Activated CD4-positive, alpha-beta memory T cell treated with anti-CD3 and anti-CD28 coated beads for 36 hours (primary cell): ENCODE data around the gene CENPF. TPM values are rescaled to one million over a fixed set of nuclear protein-coding genes. Genes with fewer than 3 reads are reported as not detected.
"Not testable (repeated sequence)": the region's sequence is repeated elsewhere in the genome, so short reads cannot be mapped to it uniquely, and the experiment has no call there.

Experiments used
- CTCF ChIA-PET: fragments of 350-600 bp; sonication (Branson Sonifier 250); formaldehyde crosslinking; loops from one replicate; lab custom pipeline; 2021; ENCODE audit warnings: antibody characterized with exemption, inconsistent platforms; lab: Charles Lee
- POLR2A ChIA-PET: fragments of 350-600 bp; sonication (Branson Sonifier 250); formaldehyde crosslinking; loops from one replicate; lab custom pipeline; 2021; ENCODE audit warnings: antibody characterized with exemption; lab: Charles Lee
- DNase-seq: peaks from one replicate; pipeline ENCODE4 v3.0.0-alpha.2; 2020
- H3K27ac Mint-ChIP-seq: one replicate; pipeline ENCODE4 v1.8.0; 2021; ENCODE audit warnings: mixed read lengths
- H3K27me3 Mint-ChIP-seq: one replicate; pipeline ENCODE4 v1.8.0; 2021; ENCODE audit warnings: mixed read lengths
- H3K36me3 Mint-ChIP-seq: one replicate; pipeline ENCODE4 v1.8.0; 2021; ENCODE audit warnings: mixed read lengths
- H3K4me1 Mint-ChIP-seq: one replicate; pipeline ENCODE4 v1.8.0; 2021; ENCODE audit warnings: low read depth, mixed read lengths
- H3K4me3 Mint-ChIP-seq: one replicate; pipeline ENCODE4 v1.8.0; 2021; ENCODE audit warnings: mild to moderate bottlenecking, mixed read lengths
- H3K9me3 Mint-ChIP-seq: one replicate; pipeline ENCODE4 v1.8.0; 2021; ENCODE audit warnings: mixed read lengths
- intact Hi-C: fragments of 100-400 bp; cut with micrococcal nuclease; formaldehyde crosslinking; loops from one replicate; pipeline ENCODE4 v1.15.1; 2023
- total RNA-seq, 2 experiments: library from RNA; stranded (reverse); gene quantifications; one replicate each; pipeline ENCODE4 v1.2.3, GENCODE V29; 2021

CENPF gene
- total RNA-seq, 2 experiments from 2014 or later: 92.4 to 97.3 TPM

DNA sequence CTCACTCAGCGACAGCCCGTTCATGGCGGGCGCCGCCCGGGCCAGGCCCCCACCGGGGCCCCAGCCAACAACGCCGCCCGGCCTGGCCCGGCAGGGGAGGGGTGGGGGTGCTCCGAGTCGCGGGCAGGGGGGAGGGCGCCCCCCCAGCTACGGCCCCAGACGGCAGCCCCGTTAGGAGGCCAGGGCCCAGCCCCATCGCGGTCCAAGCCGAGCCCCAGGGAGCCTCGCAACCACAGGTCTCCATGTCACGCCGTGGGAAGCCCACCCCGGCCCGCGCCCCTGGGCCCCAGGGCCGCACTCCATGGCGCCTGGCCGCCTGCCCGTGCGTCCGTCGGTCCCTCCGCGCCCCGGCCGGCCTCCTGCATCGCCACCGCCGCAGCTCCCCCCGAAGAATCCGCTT, 5.8 kb downstream of the CENPF start:
- intact Hi-C loops, CTCF ChIA-PET, H3K9me3 Mint-ChIP-seq, DNase-seq, POLR2A ChIA-PET, H3K4me3 Mint-ChIP-seq, H3K27ac Mint-ChIP-seq, H3K27me3 Mint-ChIP-seq: not testable (repeated sequence)
- peaks cover 11% of the 10 kb centered on the region for H3K4me1 Mint-ChIP-seq
- H3K36me3 Mint-ChIP-seq: peaks cover 14% of the 10 kb centered on the region

DNA sequence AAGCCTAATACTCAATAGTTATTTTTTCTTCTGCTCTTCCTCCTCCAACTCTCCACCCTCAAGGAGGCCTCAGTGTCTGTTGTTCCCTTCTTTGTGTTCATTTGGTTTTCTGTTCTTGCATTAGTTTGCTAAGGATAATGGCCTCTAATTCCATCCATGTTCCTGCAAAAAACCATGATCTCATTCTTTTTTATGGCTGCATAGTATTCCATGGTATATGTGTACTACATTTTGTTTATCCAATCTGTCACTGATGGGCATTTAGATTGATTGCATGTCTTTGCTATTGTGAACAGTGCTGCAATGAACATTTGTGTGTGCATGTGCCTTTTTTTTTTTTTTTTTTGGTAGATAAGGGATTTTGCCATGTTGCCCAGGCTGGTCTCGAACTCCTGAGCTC, 6.7 kb downstream of the CENPF start:
- POLR2A ChIA-PET: no interaction called here
- H3K9me3 Mint-ChIP-seq: peaks cover 9% of the 10 kb centered on the region
- no peak overlapping the region for H3K4me3 Mint-ChIP-seq
- H3K27me3 Mint-ChIP-seq: no peaks in the 10 kb centered on the region
- H3K36me3 Mint-ChIP-seq: peaks cover 14% of the 10 kb centered on the region
- peaks cover 3% of the 10 kb centered on the region for H3K4me1 Mint-ChIP-seq
- intact Hi-C loops: no loop called here
- CTCF ChIA-PET: interaction anchor here (2.0 kb wide), 1 partner anchor 277 kb away, joined by 6 read pairs; no protein-coding TSS in a partner anchor
- no peak overlapping the region for H3K27ac Mint-ChIP-seq
- no peak for DNase-seq

DNA sequence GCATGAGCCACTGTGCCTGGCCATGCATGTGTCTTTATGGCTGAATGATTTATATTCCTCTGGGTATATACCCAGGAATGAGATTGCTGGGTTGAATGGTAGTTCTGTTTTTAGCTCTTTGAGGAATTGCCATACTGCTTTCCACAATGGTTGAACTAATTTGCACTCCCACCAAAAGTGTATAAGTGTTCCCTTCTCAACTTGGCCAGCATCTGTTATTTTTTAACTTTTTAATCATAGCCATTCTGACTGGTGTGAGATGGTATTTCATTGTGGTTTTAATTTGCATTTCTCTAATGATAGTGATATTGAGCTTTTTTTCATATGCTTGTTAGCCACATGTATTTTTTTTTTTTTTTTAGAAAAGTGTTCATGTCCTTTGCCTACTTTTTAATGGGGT, 7.1 kb downstream of the CENPF start:
- H3K4me1 Mint-ChIP-seq, H3K9me3 Mint-ChIP-seq, intact Hi-C loops, POLR2A ChIA-PET, H3K4me3 Mint-ChIP-seq, H3K27me3 Mint-ChIP-seq, DNase-seq, H3K27ac Mint-ChIP-seq: not testable (repeated sequence)
- CTCF ChIA-PET: interaction anchor here (2.0 kb wide), 1 partner anchor 278 kb away, joined by 6 read pairs; no protein-coding TSS in a partner anchor
- peaks cover 14% of the 10 kb centered on the region for H3K36me3 Mint-ChIP-seq

GRCh38 chr1:214615109-214615508, 12.1 kb downstream of the CENPF start:
- Mint-ChIP-seq H3K4me1 (peaks cover 11% of the 10 kb centered on the region), H3K27me3 (no peaks in the 10 kb centered on the region), H3K4me3 (no peak overlapping the region), H3K27ac (no peak overlapping the region), H3K36me3 (peaks cover 26% of the 10 kb centered on the region), H3K9me3 (no peaks in the 10 kb centered on the region)
- intact Hi-C loops: no loop called here
- ChIA-PET CTCF (interaction anchor here (1.6 to 2.0 kb wide), 2 partner anchors 13 to 282 kb away, joined by 4 to 6 read pairs; no protein-coding TSS in a partner anchor), POLR2A (no interaction called here)
- no peak for DNase-seq

DNA sequence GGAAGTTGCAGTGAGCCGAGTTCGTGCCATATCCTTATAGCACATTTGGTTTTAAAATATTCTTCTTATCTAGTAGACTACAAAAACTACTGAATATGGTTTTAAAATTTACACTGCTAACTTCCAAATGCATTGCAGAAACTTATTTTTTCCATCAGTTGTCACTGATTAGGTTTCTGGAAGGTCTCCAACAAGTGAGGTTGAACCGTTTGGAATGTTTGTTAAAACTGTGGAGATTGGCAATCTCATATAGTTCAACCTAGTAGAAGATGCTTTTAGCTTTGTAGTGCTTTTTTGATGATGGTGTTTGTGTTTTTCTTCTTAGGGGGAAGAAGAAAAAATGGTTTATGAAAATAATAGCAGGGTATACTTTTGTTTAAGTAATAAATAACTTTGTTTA, 12.9 kb downstream of the CENPF start:
- intact Hi-C loops: no loop called here
- ChIA-PET CTCF (interaction anchor here (1.6 to 2.0 kb wide), 2 partner anchors 12 to 283 kb away, joined by 4 to 6 read pairs; no protein-coding TSS in a partner anchor), POLR2A (no interaction called here)
- no peak for DNase-seq
- Mint-ChIP-seq H3K27me3 (no peaks in the 10 kb centered on the region), H3K27ac (no peak overlapping the region), H3K4me3 (no peak overlapping the region), H3K9me3 (no peaks in the 10 kb centered on the region), H3K36me3 (peaks cover 30% of the 10 kb centered on the region), H3K4me1 (peaks cover 11% of the 10 kb centered on the region)

DNA sequence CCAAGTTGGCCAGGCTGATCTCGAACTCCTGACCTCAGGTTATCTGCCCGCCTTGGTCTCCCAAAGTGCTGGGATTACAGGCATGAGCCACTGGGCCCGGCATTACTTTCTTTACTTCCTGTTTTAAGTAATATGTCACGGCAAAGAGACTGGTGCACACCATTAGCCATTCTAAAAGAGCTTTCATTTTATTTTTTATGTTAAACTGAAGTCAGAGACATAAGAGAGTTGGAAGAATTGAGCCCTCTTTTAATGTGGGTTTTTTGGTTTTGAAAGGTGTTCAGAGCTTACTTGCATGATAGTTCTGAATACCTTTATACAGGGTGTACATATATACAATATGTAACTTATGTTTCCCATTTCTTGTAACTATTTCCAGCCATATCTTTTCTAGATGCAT, 14.3 kb downstream of the CENPF start:
- Mint-ChIP-seq H3K4me3 (no peak overlapping the region), H3K36me3 (peaks cover 39% of the 10 kb centered on the region), H3K27me3 (no peaks in the 10 kb centered on the region), H3K9me3 (no peaks in the 10 kb centered on the region), H3K4me1 (peaks cover 11% of the 10 kb centered on the region), H3K27ac (no peak overlapping the region)
- no peak for DNase-seq
- intact Hi-C loops: no loop called here
- CTCF ChIA-PET: interaction anchor here (0.7 kb wide), 1 partner anchor 21 kb away, joined by 3 read pairs; no protein-coding TSS in a partner anchor
- POLR2A ChIA-PET: no interaction called here

GRCh38 chr1:214617843-214618242, 14.8 kb downstream of the CENPF start:
- no peak overlapping the region for H3K27ac Mint-ChIP-seq
- peaks cover 39% of the 10 kb centered on the region for H3K36me3 Mint-ChIP-seq
- no peaks in the 10 kb centered on the region for H3K9me3 Mint-ChIP-seq
- POLR2A ChIA-PET: no interaction called here
- CTCF ChIA-PET: no interaction called here
- intact Hi-C loops: no loop called here
- peaks cover 11% of the 10 kb centered on the region for H3K4me1 Mint-ChIP-seq
- H3K4me3 Mint-ChIP-seq: no peak overlapping the region
- no peaks in the 10 kb centered on the region for H3K27me3 Mint-ChIP-seq
- no peak for DNase-seq

DNA sequence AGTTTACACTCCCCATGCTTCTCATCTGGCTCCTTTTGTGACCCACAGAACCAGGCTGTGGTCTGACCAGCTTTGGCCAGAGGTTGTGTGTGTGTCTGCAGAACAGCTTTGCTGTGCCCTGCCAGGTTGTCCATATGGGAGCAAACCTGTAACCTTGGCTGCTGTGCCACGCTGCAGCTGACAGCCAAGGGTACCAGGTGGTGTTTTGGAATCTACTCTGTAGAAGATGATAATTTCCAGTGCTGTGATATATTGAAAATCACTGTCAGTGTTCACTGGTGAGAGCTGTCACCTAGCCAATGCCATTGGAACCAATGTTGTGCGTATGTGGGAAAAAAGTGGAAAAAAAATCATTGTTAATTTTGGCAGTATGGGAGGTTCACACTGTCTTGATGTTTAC, 18.2 kb downstream of the CENPF start:
- H3K4me3 Mint-ChIP-seq: no peak overlapping the region
- H3K36me3 Mint-ChIP-seq: peaks cover 37% of the 10 kb centered on the region
- no peak for DNase-seq
- H3K4me1 Mint-ChIP-seq: peaks cover 9% of the 10 kb centered on the region
- intact Hi-C loops: no loop called here
- H3K27ac Mint-ChIP-seq: no peak overlapping the region
- H3K9me3 Mint-ChIP-seq: no peaks in the 10 kb centered on the region
- ChIA-PET POLR2A (no interaction called here), CTCF (interaction anchor here (1.2 kb wide), 1 partner anchor 292 kb away, joined by 3 read pairs; no protein-coding TSS in a partner anchor)
- no peaks in the 10 kb centered on the region for H3K27me3 Mint-ChIP-seq

DNA sequence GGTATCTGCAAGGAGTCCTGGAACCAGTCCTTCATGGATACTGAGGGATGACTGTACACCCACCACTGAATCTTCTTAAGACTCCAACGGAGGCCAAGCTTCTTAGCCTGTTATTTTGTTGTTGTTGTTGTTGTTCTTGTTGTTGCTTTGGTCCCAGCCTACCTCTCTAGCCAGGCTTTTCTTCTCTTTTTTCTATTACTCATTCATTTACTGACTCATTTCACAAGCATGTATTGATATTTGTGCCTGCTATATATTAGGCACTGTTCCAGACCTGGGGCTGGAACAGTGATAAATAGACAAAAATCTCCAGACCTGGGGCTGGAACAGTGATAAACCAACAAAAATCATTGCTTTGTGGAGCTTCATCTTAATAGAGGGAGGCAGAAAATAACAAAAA, 20.4 kb downstream of the CENPF start:
- Mint-ChIP-seq H3K9me3 (no peaks in the 10 kb centered on the region), H3K36me3 (peaks cover 27% of the 10 kb centered on the region), H3K4me1 (no peaks in the 10 kb centered on the region), H3K27me3 (no peaks in the 10 kb centered on the region), H3K4me3 (no peak overlapping the region), H3K27ac (no peak overlapping the region)
- DNase-seq: no peak
- intact Hi-C loops: no loop called here
- ChIA-PET POLR2A (no interaction called here), CTCF (interaction anchor here (1.3 to 1.4 kb wide), 2 partner anchors 13 to 15 kb away, joined by 3 to 7 read pairs; no protein-coding TSS in a partner anchor)

- H3K27ac Mint-ChIP-seq: no peak overlapping the region
- POLR2A ChIA-PET: no interaction called here
- no peaks in the 10 kb centered on the region for H3K9me3 Mint-ChIP-seq
- H3K4me3 Mint-ChIP-seq: no peak overlapping the region
- peaks cover 20% of the 10 kb centered on the region for H3K4me1 Mint-ChIP-seq
- H3K36me3 Mint-ChIP-seq: peaks cover 40% of the 10 kb centered on the region
- CTCF ChIA-PET: interaction anchor here (1.2 kb wide), 1 partner anchor 299 kb away, joined by 3 read pairs; no protein-coding TSS in a partner anchor
- DNase-seq: peak; percentile 23
- intact Hi-C loops: no loop called here
- H3K27me3 Mint-ChIP-seq: no peaks in the 10 kb centered on the region
Observed at GRCh38 chr1:214632091-214632490, 29.1 kb downstream of the CENPF start.

DNA sequence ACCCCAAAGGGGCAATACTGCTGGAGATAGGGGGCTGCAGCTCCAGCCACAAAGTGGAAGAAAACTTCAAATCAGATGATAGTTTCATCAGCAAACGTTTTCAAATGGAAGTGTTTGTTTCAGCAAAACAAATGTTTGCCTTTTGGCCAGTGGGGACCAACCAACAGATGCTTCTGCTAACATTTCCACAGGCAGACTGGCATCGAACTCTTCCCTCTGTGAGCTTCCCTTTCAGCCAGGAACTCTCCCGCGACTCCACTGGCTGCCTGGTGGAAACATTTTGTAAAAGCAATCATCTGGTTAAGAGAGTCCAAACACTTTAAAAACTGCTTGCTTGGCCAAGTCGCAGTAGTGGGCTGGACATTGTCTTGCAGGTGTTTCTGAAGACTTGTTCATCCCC, 30.7 kb downstream of the CENPF start:
- no peak overlapping the region for H3K27ac Mint-ChIP-seq
- intact Hi-C loops: no loop called here
- no peak for DNase-seq
- ChIA-PET POLR2A (no interaction called here), CTCF (no interaction called here)
- H3K4me1 Mint-ChIP-seq: peaks cover 33% of the 10 kb centered on the region
- H3K4me3 Mint-ChIP-seq: no peak overlapping the region
- H3K27me3 Mint-ChIP-seq: no peaks in the 10 kb centered on the region
- peaks cover 50% of the 10 kb centered on the region for H3K36me3 Mint-ChIP-seq
- H3K9me3 Mint-ChIP-seq: no peaks in the 10 kb centered on the region

DNA sequence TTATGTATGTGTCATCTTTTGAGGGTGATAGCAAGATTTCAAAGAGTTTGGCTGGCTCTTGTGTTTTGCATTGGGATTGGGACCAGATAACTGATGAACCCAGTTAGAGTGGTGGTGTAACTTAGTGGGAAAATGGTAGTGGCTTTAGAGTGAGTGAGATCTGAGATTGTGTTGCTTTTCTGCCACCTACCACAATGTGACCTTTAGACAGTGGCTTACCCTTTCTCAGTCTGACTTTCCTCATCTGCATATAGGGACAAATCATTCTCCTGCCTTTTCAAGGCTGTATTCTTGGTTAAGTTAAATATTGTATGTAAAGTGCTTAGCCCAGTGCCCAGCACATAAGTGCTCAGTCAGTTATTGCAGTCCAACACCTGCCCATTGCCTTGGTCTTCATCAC, 31.3 kb downstream of the CENPF start:
- Mint-ChIP-seq H3K27ac (no peak overlapping the region), H3K4me1 (peaks cover 39% of the 10 kb centered on the region), H3K36me3 (peaks cover 50% of the 10 kb centered on the region), H3K4me3 (no peak overlapping the region), H3K27me3 (no peaks in the 10 kb centered on the region), H3K9me3 (no peaks in the 10 kb centered on the region)
- POLR2A ChIA-PET: no interaction called here
- DNase-seq: no peak
- intact Hi-C loops: no loop called here
- CTCF ChIA-PET: interaction anchor here (1.0 kb wide), 1 partner anchor 420 kb away, joined by 5 read pairs; no protein-coding TSS in a partner anchor

DNA sequence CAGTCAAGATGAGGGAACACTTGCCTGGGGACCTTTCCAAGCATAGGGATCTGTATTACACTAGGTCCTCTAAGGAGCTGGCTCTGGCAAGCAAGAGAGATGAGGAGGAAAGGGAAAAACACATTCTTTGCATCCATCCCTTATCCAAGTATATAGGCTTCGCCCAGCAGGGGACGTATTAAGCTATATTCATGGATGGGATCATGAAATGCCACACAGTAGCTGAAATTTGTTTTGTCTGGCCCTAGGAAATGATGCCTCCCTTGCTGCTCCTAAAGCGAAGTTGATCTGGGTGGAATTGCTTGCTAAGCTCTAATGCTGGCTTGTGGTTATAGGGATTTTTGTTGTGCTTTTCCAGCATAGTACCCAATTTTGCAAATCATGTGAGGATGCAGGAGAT, 32.1 kb downstream of the CENPF start:
- no peak overlapping the region for H3K27ac Mint-ChIP-seq
- no peak for DNase-seq
- H3K9me3 Mint-ChIP-seq: no peaks in the 10 kb centered on the region
- no peaks in the 10 kb centered on the region for H3K27me3 Mint-ChIP-seq
- ChIA-PET POLR2A (no interaction called here), CTCF (interaction anchor here (0.6 to 1.6 kb wide), 5 partner anchors 7 to 421 kb away, joined by 3 to 5 read pairs (median 3); no protein-coding TSS in a partner anchor)
- intact Hi-C loops: no loop called here
- H3K4me1 Mint-ChIP-seq: peaks cover 41% of the 10 kb centered on the region
- no peak overlapping the region for H3K4me3 Mint-ChIP-seq
- H3K36me3 Mint-ChIP-seq: peaks cover 47% of the 10 kb centered on the region
